Activated CD4-positive, alpha-beta T cell treated with anti-CD3 and anti-CD28 coated beads, Interleukin-2, Interleukin-4, amounts not matched to agents 100 ng/mL and 50 ng/mL, durations not matched to agents 16 hours and 8 hours (primary cell): ENCODE measurements around the gene BRD3OS.
"Not testable (repeated sequence)": the region's sequence is repeated elsewhere in the genome, so short reads cannot be mapped to it uniquely, and the experiment has no call there.

Source experiments
- DNase-seq: peaks from one replicate; pipeline ENCODE4 v3.0.0-alpha.2; 2020; ENCODE audit warnings: low spot score

The BRD3OS gene

DNA sequence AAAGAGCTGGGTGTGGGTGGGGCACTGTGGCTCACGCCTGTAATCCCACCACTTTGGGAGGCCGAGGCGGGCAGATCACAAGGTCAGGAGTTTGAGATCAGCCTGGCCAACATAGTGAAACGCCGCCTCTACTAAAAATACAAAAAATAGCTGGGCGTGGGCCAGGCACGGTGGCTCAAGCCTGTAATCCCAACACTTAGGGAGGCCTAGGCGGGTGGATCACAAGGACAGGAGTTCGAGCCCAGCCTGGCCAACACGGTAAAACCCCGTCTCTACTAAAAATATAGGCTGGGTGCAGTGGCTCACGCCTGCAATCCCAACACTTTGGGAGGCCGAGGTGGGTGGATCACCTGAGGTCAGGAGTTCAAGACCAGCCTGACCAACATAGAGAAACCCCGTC is 36.5 kb upstream of the BRD3OS start:
- not testable (repeated sequence) for DNase-seq

DNA sequence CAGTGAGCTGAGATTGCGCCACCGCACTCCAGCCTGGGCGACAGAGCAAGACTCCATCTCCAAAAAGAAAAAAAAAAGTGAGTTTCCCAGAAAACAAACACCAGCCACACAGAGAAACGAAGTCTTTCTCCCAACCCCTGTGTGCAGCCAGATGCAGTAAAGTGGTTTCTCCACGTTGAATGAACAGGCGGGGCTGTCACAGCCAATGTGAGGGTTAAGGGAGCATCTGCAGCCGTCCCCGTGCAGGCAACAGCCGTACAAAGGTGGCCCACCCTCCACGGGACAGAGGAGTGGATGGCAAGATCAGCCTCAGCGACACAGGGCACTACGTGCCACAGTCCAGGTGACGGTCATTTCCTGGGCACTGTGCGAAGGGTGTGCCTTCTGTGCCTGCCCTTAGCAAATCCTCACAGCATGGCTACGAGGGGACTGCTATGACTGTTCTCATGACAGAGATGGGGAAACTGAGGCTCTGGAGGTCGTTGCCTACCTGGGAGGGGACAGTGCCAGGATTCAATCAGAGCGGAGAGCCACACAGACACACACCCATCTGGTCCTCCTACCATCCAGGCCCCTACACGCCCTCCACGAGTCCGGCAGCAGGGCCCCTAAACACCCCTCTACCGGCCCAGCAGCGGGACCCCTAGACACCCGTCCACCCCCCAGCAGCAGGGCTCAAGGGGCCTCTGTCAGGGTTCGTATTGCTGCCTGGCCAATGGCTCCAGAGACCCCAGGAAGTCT is 35.5 kb upstream of the BRD3OS start:
- no peak for DNase-seq

DNA sequence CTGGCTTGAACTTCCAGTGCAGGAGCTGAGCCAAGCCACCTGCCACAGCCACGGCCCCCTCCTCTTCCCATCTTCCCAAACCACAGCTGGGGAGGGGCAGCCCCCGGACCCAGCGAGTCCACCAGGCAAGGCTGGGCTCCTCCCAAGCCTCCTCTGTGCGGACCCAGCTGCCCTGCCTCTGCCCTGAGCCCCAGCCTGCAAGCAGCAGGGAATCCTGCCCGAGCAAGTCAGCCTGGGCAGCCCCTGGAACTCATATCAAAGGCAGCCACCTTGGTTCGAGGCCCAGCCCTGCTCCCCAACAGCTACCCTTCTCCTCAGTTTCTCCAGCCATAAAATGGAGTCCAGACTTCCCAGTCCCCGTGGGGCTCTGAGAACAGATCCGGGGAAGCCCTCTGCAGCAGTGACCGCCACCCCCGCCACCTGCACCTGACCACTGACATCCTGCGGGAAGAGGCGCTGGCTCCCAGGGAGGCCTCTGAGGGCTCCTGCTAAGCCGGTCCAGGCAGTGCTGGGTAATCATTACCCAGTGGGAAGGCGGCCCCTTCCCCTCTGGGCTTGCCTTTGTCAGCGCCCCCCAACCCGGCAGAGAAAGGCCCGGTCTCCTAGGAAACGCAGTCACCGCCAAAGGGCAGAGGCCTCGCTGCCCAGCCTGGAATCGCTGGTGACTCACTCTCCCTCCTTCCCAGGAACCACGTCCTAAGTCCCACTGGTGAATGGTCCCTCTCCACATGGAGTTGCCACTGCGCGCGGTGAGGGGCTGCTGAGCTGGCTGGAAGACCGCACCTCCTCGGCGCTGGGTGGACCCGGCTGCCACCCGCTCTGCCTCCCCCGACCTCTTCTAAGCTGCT is 34.7 kb upstream of the BRD3OS start:
- no peak for DNase-seq

DNA sequence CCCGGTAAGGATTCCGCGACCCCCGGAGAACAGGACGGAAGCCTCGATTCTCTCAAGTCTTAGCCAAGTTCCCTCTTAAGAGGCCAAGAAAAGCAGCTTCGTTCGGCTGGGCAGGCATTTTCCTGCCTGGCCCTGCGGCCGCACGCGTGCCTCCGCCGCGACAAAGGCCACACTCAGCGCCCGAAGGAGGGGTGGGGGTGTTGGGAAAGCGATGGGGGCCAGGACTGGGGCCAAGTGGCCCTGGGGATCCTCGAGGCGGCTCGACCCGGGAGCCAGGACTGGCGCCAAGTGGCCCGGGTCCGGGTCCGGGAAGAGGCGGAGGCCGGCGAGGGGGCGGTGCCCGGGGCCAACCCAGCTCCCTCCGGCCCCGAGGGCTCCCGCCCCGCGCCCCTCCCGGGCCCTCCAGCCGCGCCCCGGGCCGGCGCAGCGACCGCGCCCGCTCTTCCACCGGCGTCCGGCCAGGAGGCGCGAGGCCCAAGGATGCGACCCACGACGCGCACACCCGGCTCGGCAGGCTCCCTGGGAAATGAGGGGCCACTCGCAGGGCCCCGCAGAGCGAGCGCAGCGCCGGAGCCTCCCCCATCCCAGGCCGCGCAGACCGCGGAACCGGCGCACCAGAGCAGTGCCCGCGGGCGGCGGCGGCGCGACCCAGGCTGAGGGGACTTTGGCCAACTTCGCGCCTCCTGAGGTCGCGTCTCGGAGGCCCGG is 33.9 kb upstream of the BRD3OS start:
- no peak for DNase-seq

DNA sequence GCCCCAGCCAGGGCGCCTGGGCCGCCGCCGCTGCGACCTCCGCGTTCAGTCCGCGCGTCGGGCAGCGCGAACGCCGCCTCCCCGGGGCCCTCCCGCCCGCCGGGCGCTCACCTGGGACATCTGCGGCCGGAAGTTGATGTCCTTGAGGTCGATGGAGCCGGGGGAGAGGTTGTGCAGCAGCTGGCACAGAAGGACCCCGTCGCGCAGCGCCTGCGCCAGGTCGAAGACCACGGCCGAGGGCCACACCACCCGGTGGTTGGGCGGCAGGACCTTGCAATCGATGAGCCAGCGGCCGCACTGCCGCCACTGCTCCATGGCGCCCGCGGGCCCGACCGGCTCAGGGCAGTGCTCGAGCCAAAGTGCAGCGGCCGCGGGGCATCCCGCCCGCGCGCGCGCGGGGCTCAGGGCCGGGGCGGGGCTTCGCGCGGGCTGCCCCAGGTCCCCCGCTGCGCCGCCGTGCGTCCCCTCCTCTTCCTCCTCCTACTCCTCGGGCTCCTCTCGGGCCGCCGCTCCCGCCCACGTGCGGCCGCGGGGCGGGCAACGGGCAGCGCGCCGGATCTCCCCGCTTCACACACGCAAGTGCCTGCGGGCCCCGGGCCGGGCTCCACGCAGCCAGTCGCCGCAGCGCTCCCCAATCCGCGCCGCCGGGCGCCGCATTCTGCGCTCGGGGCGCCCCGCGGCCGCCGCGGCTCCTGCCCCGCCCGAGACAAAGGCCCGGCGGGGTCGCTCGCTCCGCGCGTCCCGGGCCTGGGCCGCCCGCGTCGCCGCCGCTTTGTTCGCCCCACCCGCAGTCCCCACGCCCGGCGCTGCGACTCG is 33.1 kb upstream of the BRD3OS start, which contains the start of gene VAV2:
Gene VAV2 (minus strand): TSS at position 361 of the 816 bp plus-strand sequence. CDS start 46 bp downstream, at position 315.
- DNase-seq = peak; percentile 38

DNA sequence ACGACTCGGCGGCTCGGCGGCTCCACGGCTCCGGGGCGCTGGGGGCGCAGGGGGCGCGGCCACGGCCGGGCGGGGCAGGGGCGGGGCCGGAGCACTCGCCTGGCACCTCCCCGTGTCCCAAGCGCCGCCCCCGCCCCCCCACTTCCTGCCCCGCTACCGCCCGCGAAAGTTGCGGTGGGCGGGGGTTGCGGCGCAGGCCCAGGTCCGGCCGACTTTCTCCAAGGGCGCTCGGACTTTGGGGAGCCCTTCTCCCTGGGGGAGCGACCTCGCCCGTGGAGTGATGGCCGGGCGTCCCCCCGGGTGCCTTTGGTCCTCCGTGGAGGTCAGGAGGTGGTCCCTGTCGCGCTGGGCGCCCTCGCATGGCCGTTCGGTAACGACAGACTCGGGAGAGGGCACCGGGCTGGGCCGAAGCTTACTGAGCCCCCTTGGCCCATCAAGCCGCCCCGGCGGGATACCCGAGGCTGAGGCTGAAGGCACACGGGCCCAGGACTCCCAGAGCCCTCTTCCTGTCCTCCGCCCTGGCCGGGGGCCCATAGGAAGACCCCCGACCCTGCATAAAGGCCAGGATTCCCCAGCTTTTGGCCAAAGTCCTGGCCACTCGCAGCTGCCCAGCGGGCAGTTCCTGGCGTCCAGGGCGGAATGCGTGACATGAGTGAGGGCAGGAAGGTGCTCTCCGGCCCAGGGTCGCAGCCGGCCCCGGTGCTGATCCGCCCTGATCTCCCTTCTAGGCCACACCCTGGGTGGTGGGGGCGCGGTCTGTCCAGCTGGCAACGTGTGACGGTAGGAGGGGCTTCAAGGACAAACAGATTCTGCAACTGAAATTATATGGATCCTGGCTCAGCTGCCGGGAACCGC is 32.3 kb upstream of the BRD3OS start:
- peak; percentile 46 for DNase-seq

DNA sequence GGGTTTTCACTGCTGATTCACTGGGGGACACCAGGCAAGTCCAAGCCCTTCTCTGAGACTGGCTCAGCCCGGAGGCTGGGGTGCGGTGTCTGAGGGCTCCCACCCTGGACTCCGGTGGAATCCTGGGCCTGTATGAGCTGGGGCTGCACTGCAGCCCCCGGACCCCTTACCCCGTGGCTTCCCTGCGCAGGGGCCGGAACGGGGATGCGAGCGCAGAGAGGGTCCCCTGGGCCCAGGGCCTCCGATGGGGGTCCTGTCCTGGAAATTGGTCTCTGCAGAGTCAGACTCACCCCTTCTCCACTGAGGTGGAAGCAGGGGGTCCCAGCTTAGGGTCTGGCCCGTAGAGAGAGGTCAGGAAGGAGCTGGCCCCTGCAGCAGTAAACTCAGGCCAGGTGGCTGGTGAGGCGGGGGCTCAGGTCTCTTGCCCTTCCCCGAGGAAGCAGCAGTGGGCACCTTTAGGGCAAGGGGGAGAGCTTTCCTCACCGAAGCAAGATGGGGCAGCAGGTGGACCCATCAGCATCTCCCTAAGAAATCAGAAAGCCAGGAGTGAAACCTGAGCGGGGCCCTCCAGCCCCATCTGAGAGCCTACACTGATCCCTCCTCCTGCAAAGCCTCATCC is 31.5 kb upstream of the BRD3OS start:
- no peak for DNase-seq

DNA sequence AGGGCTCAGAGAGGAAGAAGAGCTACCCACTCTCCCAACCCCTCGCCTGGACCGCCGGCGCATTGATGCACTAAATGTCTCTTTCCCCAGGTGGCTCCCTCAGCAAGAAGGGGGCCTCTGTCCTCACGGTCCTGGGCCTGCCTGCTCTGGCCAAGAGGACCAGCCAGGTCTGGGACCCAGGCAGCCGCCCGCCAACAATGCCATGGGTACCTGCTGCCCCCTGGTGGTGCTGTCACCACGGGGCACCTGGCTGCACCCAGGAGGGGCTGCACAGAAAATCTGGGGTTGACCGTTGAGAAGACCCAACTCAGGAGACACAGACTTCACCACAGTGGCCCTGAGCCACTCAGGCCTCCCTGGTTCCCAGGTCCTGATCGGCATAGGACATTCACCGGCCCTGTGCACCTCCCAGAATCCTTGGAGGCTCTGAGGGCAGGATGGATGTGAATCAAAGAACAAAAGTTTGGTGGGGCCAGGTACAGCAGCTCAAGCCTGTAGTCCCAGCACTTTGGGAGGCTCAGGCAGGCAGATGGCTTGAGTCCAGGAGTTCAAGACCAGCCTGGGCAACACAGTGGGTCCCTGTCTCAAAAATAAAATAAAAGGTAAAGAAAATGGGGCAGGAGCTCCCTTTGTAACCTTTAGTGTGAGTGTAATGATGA is 30.8 kb upstream of the BRD3OS start:
- peak; percentile 77 for DNase-seq

DNA sequence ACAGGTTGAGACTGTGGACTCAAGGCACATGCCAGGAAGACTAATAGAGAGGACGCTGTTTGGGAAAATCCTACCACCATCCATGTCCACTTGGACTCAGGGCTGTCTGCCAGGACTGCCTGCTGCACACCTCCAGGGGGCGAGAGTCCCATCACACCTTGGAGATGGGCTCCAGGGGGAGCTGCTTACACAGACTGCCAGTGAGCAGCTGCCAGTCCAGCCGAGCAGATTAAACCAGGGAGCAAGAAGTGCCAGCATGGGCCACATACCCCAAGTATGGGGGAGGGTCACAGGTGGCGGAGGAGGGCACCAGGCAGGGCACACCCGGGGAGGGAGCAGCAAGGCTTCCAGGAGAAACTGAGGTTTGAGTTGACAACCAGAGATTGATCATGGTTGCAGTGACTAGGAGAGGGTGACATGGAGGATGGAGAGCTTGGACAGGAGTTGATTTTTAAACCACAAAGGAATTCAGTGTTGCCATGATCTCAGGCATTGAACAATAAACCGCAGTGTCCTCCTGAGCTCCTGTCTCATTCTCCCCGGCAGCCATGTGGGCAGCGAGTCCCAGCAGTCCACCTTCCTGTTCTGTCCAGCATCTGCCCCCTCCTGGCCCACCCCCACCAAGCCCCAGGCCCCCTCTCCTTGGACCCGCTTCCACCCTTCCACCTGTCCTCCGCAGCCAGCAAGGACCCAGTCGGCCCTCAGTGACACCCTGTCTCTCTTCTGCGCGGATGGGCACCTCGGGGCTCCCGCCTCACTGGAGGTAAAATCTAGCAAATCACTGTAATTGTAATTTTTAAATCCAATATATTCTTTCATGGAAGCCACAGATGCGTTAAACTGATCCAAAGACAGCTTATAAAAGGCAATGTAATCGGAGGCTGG is 30.0 kb upstream of the BRD3OS start:
- no peak for DNase-seq

DNA sequence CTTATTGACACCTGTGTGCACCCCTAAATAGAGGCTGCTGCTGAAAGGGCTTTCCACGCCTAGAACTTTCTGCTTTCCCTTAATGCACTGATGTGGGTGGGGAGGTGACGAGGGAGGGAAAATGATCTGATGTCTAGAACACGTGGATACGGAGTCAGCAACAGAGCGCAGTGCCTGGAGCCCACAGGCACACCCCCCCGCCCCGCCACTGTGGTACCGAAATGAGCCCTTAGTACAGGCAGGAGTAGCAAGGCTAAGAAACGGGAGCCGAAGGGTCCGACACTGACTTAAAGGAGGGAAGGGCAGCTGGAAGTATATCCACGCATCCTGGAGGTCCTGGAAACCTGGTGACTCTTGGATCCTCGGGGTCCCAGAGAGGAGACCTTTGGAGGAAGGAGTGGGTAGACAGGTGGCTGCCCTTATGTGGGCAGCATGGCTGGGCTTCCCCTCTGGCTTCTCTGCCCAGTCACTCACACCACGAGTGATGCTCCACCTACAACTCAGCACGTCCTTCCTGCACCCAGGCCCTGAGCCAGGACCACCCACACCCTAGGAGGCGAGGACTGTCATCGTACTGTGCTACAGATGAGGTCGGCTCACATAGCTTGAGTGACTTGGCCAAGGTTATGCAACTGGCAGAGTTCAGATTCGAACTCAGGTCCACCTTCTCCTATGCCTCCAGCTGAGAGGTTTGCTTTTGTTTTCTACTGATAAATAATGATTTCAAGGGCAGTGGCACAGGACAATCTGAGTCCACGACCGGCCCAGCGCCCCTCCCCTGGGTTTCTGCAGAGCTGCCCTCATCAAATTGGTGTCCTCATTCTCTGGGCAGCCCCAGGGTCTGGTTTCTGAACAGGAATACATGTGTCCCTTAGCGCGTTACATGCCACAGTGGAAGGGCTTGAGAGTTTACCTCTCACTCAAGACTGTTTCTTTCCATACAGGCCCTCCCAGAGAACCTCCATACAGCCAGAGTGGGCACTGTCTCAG is 28.5 kb upstream of the BRD3OS start:
- no peak for DNase-seq

DNA sequence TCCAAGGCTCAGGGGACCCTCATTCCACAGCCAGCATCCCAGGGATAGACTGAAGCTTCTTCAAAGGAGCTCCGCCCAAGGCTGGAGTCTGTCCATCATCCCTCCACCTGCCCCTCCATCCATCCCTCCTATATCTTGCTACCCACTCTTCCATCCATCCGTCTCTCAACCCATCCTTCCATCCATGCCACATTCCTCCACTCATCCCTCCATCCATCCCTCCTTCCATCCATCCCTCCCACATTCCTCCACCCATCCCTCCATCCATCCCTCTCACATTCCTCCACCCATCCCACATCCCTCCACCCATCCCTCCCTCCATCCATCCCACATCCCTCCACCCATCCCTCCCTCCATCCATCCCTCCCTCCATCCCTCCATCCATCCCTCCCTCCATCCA is 27.7 kb upstream of the BRD3OS start:
- DNase-seq = no peak

DNA sequence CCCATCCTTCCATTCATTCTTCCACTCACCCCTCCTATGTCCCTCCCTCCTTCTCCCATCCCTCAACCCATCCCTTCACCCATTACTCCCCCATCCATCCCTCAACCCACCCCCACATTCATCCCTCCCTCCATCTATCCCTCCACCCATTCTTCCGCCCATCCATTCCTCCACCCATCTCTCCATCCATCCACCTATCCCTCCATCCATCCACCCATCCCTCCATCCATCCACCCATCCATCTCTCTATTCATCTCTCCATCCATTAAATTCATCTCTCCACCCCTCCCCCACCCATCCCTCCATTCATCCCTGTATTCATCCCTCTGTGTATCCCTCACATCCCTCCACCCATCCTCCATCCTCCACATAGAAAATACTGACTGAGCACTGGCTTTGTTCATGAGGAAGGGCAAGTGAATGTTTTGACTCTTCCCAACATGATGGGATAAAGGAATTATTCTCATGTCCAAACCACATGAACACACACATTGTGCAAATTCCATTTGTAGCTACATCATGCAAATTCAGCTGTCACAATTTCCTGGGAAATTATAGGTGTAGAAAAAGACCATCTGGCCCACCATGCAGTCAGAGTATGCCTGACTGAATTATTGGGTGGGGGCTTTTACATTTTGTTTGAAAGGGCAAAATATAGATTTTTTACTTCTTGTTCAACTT is 26.2 kb upstream of the BRD3OS start:
- DNase-seq = no peak

DNA sequence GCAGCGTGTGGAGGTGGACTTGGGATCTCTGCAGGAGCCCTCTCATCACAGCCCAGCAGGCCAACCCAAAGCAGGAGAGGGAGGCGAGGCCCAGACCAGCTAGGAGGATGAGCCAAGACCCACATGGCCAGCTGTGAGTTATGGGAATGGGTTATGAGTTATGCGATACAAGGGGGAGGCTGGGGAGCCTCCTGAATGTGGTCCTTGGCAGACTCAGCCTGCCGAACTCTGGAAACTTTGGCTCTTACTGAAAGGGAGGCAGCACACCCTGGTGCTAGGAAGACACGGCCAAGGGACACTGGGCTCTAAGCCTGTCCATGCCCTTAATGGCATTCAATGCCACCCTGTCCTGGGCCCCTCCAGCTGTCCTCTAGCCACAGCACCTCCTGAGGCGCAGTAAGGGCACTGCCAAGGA is 25.4 kb upstream of the BRD3OS start:
- no peak for DNase-seq

DNA sequence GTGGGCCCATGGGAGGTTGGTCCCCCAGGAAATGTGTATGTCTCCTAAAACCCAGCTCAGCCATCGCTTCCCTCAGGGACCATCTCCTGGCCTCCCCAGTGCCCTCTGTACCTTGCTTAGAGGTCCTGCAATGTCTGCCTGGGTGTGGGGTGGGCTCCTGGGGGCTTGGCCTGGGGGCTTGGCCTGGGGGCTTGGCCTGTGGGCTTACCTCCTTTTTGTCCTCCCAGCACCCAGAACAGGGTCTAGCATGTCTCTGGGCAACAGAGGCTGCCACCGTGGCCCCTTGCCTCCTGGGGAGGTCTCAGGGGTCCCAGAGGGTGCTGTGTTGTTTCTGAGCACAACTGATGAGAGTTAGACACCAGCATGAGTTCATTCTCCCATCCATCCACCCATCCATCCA is 22.5 kb upstream of the BRD3OS start:
- DNase-seq = no peak

DNA sequence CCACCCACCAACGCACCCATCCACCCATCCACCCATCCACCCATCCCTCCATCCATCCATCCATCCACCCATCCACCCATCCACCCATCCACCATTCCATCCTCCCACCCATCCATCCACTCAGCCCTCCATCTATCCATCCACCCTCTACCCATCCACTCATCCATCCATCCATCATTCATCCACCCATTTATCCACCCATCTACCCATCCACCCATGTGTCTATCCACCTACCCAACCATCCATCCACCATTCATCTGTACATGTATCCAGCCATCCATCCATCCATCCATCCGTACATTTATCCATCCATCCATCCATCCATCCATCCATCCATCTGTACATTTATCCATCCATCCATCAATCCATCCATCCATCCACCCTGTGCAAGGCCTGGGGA is 22.0 kb upstream of the BRD3OS start:
- DNase-seq = no peak

DNA sequence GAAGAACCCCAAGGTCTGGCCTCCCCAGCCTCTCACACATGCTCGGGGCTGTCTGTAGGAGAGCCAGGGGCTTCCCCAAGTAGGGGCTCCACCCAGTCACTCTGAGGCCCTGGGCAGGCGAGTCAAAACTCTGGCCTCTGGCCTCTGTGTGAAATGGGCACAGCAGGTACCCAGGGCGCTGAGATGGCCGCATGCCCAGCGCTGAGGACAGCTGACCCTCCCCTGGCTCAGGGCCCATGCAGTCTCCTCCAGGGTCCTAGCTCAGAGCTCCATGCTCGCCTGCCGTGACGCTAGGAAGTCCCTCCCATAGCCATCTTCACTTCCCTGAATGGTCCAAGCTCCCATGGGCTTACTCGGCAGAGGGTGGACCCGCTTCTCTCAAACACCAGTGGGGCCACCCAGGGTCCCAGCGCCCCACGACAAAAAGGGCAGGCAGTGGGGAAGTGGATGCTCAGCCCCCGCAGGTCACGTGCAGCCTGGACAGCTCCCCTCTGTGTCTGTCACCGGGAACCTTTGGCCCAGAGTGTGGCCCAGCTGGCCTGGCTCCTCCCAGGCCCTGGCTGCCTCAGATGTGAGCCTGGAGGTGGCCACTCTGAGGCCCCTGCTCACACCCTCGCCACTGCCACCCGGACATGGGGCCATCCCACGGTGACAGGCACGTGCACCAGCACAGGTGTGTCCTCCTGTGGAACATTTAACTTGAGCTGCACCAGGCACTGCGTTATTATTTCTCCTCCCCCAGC is 21.0 kb upstream of the BRD3OS start:
- no peak for DNase-seq
